ENCODE results near the gene HSPA4. TPM values are rescaled to one million over a fixed set of nuclear protein-coding genes. Genes with fewer than 3 reads are reported as not detected.

Gene HSPA4
- total RNA-seq, 2 donors from 2014 or later, result 71.6 to 80.1 TPM

DNA sequence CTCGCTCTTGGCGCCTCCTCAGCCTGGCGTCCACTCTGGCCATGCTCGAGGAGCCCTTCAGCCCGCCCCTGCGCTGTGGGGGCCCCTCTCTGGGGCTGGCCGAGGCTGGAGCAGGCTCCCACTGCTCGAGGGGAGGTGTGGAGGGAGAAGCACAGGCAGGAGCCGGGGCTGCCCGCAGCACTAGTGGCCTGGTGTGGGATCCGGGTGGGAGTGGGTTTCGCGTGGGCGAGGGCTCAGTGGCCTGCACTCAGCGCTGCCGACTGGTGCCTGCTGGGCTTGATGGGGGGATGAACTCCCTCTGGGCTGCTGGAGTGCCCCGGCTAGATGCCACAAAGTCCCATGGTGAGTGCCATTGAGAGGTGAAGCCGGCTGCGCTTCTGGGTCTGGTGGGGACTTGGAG, 4.4 kb upstream of the HSPA4 start:
- ATAC-seq, result no peak
- intact Hi-C loops (cut with DNase I, micrococcal nuclease), result no loop called here
- DNase-seq, result no peak

- ATAC-seq (no peak), DNase-seq (no peak)
- intact Hi-C loops (cut with DNase I, micrococcal nuclease), result no loop called here
These were observed 2.7 kb upstream of the HSPA4 start for GRCh38 chr5:133048993-133049725.

GRCh38 chr5:133049726-133050048, 2.1 kb upstream of the HSPA4 start:
- ATAC-seq (peak; percentile 30), DNase-seq (no peak)
- intact Hi-C loops (cut with DNase I, micrococcal nuclease), result loop anchor here in 1 of 2 donors (10.0 kb wide), 1 partner anchor 85 kb away; the partner anchor contains the start of gene AFF4

DNA sequence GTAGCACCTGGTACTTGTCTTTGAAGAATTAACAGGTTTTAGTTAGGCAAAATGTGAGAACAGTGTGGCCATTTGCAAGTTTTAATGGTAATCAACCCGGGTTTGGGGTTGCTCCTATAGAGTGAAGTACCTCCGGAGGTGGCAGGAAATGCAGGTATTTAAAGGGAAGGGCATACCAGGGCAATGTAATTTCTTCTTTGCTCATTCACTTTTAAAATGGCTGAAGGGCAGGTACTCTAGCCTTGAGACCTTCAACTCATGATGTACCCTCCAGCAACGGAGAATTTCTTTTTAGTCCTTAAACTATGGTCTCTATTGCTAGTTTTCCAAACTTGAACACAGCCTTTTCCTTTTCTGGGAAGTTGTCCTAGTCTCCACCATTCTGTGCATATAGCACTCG, 1.3 kb upstream of the HSPA4 start:
- intact Hi-C loops (cut with DNase I, micrococcal nuclease), result loop anchor here in 1 of 2 donors (10.0 kb wide), 1 partner anchor 86 kb away; the partner anchor contains the start of gene AFF4
- no peak for DNase-seq
- no peak for ATAC-seq

DNA sequence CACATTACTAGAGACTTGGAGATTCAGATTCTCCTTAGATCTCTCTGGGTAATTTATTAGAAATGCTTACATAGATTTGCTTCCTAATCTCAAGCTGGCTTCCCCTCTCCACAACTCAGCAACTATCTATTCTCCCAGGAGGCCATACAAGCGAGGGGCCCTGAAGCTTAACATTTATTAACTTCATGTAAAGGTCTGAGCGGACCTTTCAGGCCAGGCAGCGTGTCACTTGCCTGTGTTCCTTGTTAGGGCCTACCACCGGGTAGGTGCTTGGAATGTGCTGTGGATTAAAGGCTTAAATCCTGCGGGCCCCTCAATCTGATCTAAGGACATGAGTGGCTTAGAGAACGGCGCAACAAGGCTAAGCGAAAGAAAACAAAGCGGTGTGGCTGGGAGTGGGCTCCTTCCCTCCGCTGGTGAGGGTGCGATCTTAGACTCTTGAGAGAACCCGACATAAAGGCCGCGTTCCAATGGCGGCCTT, 712 bp upstream of the HSPA4 start:
- intact Hi-C loops (cut with DNase I, micrococcal nuclease), result loop anchor here in 1 of 2 donors (10.0 kb wide), 1 partner anchor 86 kb away; the partner anchor contains the start of gene AFF4
- ATAC-seq (peak; percentile 10), DNase-seq (no peak)

DNA sequence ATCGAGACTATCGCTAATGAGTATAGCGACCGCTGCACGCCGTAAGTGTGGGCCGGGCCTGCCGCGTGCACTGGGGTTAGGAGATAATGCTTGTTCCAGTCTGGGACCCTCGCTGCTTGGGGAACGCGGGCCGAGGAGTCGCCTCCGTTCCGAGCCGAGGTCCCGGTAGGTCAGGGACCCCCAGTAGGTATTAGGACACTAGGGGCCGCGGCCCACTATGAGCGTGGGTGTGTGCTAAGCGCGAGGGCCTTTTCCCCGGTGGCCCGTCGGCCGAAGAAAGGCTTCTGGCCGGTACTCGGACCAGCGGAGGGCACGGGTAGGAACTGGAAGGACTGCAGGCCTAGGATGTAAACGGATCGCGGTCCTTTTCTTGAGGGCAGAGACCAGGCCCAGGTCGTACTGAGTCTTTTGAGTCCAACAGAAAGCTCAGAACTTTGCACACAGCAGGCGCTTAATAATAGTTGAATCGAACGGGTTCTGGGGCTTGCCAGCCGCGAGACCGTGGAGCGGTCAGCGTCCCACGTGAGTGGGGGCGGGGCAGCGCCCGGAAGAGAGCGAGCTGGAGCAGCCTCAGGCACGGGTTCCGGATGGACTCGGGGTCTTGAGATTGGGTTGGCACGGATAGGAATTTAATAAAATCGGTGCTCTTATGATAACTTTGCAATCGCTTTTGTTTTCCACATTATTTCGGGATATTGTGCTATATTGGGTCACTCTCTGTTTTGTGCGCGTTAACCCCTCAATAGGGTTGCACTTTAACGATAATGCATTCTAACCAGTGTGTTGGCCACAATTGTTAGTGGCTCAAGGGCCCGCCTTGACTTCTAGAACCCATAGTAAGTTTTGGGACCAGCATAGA, 733 bp downstream of the HSPA4 start:
- DNase-seq (peak; percentile 73 to 84), ATAC-seq (peak; percentile 65)
- intact Hi-C loops (cut with DNase I, micrococcal nuclease), result loop anchor here in 1 of 2 donors (10.0 kb wide), 1 partner anchor 88 kb away; the partner anchor contains the start of gene AFF4

DNA sequence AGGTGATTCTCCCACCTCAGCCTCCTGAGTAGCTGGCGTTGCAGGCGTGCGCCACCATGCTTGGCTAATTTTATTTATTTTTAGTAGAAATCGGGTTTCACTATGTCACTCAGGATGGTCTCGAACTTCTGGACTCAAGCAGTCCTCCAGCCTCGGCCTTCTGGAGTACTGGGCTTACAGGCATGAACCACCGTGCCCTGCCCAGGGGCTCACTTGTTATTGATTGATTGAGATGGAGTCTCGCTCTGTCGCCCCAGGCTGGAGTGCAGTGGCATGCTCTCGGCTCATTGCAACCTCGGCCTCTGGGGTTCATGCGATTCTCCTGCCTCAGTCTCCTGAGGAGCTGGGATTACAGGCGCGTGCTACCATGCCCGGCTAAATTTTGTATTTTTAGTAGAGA, 1.6 kb downstream of the HSPA4 start:
- ATAC-seq, result no peak
- no peak for DNase-seq
- intact Hi-C loops (cut with DNase I, micrococcal nuclease), result loop anchor here in 1 of 2 donors (10.0 kb wide), 1 partner anchor 89 kb away; the partner anchor contains the start of gene AFF4

DNA sequence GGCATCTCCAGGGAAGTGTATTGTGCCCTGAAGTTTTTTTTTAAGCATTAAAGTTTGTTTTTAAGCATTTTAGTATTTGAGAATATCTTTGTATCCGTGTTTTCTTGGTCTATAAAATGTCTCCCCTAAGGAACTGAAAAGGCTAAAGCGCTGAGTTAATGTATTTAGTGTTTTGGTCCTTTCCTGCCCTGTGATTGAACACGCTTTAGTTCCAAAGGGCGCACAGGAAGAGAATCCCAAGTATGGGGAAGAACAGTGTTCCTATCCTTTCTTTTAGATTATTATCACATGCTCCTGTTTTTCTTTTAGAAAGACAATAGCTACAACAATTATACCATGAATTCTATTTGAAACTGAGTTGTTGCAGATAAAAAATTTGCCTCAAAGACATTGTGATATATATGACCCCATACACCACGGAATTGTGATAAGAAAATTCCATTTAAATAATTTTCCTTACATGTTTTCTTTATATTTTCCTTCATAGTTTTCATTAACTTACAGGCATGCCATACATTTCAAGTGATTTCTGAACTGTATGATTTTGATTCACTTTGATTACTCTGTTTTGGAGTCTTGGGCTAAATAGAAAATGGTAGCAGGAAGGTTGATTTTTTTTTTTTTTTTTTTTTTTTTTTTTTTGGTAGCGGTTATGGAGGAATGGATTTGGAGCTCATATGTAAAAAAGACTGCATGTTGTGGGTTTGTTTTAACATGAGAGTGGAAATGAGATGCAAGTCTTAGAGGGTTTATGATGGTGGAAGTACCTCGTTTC, 3.1 kb downstream of the HSPA4 start:
- ATAC-seq (no peak), DNase-seq (no peak)
- intact Hi-C loops (cut with DNase I, micrococcal nuclease), result loop anchor here in 1 of 2 donors (10.0 kb wide), 1 partner anchor 90 kb away; the partner anchor contains the start of gene AFF4

GRCh38 chr5:133056891-133057290, 5.1 kb downstream of the HSPA4 start:
- ATAC-seq (no peak), DNase-seq (no peak)
- intact Hi-C loops (cut with DNase I, micrococcal nuclease), result loop anchor here in 1 of 2 donors (10.0 kb wide), 1 partner anchor 92 kb away; the partner anchor contains the start of gene AFF4

GRCh38 chr5:133059621-133060020, 7.8 kb downstream of the HSPA4 start:
- DNase-seq (no peak), ATAC-seq (no peak)
- intact Hi-C loops (cut with DNase I, micrococcal nuclease), result loop anchor here in 1 of 2 donors (10.0 kb wide), 1 partner anchor 95 kb away; the partner anchor contains the start of gene AFF4

GRCh38 chr5:133062276-133062675, 10.5 kb downstream of the HSPA4 start:
- DNase-seq (no peak), ATAC-seq (no peak)
- intact Hi-C loops (cut with DNase I, micrococcal nuclease), result no loop called here

DNA sequence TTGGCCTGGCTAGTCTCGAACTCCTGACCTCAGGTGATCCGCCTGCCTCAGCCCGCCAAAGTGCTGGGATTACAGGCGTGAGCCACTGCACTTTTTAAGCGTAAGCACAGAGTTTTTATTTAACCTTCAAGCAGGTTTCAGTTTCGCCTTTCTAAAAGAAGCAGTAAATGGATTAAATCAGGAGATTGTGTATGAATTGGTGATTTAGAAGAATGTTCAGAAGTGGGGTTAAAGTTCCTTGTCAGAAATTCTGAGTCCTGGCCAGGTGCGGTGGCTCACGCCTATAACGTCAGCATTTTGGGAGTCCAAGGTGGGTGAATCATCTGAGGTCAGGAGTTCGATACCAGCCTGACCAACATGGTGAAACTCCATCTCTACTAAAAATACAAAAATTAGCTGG, 12.2 kb downstream of the HSPA4 start:
- no peak for DNase-seq
- intact Hi-C loops (cut with DNase I, micrococcal nuclease), result no loop called here
- ATAC-seq, result no peak

DNA sequence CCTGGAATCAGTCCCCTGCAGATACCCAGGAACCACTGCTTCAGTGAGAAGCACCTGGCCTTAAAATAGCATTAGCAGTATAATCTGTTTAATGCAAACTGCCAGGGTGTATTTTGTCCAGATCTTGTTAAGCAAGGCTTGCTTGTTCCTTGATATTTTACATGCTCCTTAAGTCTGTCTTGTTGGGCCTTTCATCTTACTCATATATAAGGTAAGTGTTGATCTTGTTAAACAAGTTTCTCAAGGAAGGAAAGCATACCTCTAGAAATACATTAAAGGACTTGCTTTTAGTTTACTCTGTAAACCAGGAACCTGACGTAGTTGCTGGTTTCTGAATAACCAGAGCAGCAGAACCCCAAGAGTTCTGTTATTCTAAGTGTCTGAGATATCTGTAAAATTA, 13.7 kb downstream of the HSPA4 start:
- DNase-seq (no peak), ATAC-seq (peak; percentile 60)
- intact Hi-C loops (cut with DNase I, micrococcal nuclease), result no loop called here

GRCh38 chr5:133066045-133066444, 14.2 kb downstream of the HSPA4 start:
- no peak for DNase-seq
- intact Hi-C loops (cut with DNase I, micrococcal nuclease), result no loop called here
- no peak for ATAC-seq

- ATAC-seq (peak; percentile 24), DNase-seq (no peak)
- intact Hi-C loops (cut with DNase I, micrococcal nuclease), result no loop called here
These were observed 20.2 kb downstream of the HSPA4 start for GRCh38 chr5:133072021-133072420.

DNA sequence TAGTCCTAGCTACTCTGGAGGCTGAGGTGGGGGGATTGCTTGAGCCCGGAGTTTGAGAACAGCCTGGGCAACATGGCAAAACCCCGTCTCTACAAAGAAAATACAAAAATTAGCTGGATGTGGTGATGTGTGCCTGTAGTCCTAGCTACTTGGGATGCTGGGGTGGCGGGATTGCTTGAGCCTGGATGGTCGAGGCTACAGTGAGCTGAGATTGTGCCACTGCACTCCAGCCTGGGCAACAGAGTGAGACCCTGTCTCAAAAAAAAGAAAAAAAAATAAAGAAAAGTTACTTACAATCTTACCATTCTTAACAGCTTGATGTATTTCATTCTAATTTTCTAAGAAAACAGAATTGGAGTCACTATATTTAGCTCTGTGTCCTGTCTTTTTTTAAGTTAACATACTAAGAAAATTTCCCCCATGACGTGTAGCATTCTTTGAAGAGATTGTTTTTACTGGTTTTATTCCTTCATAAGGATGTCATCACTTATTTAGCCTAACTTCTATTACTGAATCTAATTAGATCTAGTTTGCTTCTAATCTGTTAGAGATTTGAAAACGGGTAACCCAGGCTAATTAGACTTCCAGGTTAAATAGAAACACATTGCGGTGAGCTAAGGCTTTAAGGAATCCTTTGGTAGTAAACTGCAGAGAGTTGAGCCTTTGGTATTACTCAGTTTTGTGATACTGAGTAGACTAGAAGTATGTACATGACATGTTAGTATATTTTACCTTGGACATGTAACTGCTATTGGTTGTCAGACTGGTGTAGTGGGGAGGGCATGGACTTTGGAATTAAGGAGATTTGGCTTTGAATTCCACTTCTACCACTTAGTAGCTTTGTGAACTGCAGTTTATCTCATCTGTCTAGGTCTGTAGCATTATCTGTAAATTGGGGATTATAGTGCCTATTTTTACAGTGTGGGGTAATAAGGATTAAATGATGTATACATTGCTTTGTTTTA, 24.0 kb downstream of the HSPA4 start:
- intact Hi-C loops (cut with DNase I, micrococcal nuclease), result no loop called here
- DNase-seq (no peak), ATAC-seq (peak; percentile 25)

DNA sequence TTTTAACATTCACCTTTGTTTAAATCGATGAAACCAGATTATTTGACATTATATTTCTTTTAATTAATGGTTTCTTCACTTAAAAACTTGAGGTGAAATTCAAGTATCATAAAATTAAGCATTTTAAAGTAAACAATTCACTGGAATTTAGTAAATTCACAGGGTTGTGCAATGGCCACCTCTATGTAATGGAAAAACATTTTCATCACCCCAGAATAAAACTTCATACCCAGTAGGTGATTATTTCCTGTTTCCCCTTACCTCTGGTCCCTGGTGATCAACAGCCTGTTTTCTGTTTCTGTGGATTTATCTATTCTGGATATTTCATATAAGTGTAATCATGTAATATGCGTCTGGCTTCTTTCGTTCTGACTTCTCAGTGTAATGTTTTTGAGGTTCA, 27.2 kb downstream of the HSPA4 start:
- no peak for DNase-seq
- no peak for ATAC-seq
- intact Hi-C loops (cut with DNase I, micrococcal nuclease), result no loop called here

DNA sequence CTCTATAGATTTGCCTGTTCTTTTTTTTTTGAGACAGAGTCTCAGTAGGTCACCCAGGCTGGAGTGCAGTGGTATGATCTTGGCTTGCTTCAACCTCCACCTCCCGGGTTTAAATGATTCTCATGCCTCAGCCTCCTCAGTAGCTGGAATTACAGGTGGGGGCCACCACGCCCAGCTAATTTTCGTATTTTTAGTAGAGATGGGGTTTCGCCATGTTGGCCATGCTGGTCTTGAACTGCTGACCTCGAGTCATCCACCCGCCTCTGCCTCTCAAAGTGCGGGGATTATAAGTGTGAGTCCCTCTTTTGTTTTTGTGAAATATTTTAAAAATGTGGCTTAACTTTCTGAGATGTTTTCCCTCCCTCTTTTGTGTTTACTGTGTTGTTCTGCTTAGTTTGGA, 29.2 kb downstream of the HSPA4 start:
- ATAC-seq (peak; percentile 30), DNase-seq (no peak)
- intact Hi-C loops (cut with DNase I, micrococcal nuclease), result no loop called here
